Activated naive CD8-positive, alpha-beta T cell treated with anti-CD3 and anti-CD28 coated beads, Interleukin-2, amount 50 U/mL, for 16 hours (primary cell): Measurements from ENCODE around the gene TESMIN.

Experiments used
- DNase-seq: peaks from one replicate; pipeline ENCODE4 v3.0.0-alpha.2; 2020; ENCODE audit warnings: low read depth, low spot score

TESMIN gene

DNA sequence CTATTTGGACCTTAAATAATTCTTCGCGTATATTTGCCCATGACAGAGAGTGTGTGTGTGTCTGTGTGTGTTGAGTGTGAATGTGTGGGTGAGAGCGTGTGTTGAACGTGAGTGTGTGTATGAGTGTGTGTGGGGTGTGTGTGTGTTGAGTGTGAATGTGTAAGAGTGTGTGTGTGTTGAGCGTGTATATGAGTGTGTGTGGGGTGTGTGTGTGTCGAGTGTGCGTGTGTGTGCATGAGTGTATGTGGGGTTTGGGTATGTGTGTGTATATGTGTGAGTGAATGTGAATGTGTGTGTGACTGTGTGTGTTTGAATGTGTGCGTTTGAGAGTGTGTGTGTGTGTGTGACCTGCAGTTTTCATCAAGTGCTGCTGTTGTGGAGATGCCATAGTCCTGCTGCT lies 40.2 kb downstream of the TESMIN start:
- DNase-seq = no peak

GRCh38 chr11:68710409-68710808 lies 40.9 kb downstream of the TESMIN start:
- no peak for DNase-seq

DNA sequence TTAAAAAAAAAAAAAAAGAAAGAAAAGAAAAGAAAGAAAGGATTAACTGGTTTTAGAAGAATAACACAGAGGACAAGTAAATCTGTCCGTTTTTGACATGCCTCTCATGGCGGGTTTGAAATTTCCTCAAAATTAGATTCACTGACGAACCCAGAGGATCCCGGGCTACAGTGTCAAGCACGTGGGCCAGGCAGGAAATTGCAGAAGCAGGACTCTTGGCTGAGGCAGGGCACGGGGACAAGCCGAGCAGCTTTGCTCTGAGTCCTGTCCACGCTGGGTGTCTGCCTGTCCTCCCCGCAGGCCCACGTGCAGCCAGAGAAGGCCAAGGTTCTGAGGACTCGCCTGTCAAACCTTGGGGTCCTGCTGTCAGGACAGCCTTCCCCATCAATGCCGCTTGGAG lies 42.3 kb downstream of the TESMIN start:
- no peak for DNase-seq

DNA sequence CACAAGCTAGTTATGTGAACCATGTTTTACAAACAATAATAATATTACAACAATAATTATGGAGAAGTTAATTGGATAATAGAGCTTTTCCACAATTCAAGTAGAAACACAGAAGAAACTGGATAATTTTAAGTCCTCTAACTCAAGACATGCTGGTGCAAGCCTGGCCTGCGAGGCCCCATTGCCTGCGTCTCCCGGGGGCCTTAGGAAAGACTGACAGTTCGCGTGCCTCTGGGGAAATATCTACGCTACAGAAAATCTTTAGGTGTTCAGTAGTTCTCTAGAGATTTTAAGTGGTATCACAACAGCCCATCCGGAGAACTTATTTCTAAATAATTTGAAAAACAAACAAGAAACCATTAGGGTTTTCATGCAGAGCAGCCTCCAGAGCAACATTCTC lies 43.8 kb downstream of the TESMIN start:
- DNase-seq = no peak

DNA sequence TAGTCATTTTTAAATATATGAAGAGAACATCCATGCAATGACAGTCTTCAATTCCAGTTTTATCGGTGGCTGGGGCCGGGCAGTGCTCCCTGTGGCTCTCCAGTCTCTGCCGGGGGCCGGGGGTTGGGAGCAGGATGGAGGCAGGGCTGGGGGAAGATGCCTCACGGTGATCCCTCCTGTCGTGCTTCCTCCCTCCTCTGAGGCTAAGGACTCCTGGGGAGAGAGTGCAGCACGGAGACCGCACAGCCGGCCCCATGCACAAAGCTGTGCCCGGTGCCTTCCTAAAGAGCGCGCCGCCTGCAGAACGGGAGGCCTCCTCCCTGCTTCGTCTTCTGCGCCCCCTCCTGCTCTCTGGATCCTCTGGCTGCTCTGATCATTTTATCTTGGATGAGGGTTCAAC lies 46.4 kb downstream of the TESMIN start:
- no peak for DNase-seq

GRCh38 chr11:68698993-68699392 lies 52.3 kb downstream of the TESMIN start:
- DNase-seq = no peak

DNA sequence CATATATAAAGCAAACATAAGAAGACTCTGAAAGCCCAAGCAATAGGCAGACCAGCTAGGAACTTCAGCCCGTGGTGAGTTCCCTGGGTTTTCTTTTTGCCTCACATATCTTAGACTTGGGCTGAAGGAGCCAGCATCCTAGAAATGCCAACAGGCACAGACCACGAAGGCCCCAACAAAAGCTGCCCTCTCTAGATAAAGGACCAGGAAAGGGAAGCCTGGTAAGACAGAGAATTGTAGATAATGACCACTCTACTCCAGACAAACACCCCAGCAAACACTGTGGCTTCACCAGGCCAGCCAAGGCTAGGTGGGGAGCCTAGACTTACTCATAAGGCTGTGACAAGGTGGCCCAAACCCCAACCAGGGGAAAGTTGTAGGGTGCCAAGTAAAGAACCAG lies 55.8 kb downstream of the TESMIN start:
- no peak for DNase-seq

GRCh38 chr11:68694431-68695297 lies 56.7 kb downstream of the TESMIN start:
- no peak for DNase-seq

DNA sequence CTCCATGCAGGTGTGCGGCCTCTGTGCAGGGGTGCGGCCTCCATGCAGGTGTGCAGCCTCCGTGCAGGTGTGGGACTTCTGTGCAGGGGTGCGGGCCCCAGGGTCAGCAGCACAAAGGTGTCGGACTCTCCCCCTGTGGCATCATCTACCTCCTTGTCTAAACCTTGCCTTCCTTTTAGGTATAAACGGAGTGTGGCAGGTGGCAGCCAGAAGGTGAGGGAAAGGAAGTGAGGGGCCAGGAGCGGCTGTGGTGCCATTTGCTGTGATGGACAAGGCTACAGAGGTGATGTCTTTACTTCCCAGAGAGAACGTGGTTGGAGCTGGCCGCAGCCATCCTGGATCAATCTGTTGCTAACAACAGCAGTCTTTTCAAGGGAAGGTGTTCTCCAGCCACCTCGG lies 57.8 kb downstream of the TESMIN start:
- DNase-seq = no peak

DNA sequence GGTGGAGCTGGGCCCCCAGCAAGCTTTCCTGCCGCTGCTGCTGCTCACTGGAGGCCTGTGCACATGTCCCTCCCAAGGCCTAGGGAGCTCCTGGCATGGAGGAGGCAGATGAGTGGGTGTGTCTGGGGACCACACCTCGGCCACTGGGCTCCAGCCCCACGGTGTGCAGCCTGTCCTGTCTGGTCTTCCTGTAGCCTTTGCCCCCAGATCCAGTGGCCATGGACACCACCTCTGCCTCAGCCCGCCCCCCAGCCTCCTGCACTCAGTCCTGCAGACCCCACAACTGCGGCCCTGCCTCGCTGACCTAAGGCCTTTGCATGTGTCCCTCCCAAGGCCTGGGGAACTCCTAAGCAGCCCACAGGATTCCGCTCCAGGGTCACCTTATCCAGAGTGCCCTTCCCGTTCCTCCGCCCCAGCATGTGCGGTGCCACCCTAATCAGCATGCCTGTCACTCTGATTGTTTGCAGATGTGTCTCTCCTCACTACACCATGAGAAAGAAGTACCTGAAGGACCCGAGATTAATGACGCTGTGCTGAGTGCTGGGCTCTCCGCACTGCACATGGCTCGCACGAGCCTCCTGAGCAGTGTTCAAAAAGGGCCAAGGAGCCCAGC lies 58.3 kb downstream of the TESMIN start:
- DNase-seq = no peak

DNA sequence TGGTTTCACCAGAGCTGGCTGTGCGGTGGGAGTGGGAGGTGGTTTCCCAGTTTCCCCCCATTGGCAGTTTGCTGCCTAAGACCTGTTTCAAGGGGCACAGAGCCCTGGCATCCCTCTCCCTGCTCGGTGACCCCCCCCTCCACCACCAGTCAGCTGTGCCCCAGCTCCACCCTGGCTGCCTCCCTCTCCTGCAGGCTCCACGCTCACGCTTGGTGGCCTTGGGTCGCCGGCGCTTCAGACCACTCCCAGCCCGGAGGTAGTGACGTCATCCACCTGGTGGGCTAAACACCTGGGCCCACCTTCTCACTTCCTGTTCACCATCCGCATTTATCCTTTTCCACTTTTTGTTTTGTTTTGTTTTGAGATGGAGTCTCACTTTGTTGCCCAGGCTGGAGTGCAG lies 59.2 kb downstream of the TESMIN start:
- DNase-seq = no peak

DNA sequence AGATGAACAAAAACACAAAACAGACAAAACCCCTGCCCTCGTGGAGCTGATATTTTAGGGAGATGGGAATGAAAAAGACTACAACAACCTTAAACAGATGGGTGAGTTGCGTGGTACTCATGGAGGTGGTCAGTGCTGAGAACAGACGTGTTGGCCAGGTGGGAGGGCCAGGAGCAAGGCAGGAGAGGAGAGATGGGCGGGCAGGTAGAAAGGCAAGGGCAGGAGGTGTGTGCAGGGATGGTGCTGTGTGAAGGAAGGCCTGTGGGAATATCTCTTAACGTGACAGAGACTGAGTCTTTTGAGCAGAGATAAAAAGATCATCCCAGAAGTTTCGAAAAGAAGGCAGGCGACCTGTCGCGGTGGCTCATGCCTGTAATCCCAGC lies 59.9 kb downstream of the TESMIN start:
- no peak for DNase-seq

DNA sequence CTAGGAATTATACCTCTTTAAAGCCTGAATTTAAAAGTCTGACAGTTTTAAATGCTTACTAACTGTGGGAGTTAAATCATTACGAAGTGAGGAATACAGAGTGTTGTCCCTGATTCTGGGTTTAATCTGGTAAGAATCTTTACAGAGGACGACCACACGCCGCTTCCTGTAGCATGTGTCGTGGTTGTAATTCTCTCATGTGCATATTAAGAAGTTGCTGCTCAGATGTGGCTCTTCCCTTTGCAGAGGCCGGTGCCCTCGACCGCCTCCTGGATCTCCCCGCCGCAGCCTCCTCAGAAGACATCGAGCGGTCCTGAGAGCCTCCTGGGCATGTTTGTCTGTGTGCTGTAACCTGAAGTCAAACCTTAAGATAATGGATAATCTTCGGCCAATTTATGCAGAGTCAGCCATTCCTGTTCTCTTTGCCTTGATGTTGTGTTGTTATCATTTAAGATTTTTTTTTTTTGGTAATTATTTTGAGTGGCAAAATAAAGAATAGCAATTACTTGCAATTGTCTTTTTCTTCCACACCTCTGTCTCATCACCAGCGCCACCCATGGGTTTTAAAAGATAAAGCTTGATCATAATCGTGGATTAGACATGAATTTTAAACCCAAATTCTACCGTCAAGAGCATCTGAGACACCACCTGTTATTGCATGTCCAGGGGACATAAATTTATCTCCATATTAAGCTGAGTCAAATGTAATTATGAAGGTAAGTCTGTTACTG lies 60.5 kb downstream of the TESMIN start:
- no peak for DNase-seq

DNA sequence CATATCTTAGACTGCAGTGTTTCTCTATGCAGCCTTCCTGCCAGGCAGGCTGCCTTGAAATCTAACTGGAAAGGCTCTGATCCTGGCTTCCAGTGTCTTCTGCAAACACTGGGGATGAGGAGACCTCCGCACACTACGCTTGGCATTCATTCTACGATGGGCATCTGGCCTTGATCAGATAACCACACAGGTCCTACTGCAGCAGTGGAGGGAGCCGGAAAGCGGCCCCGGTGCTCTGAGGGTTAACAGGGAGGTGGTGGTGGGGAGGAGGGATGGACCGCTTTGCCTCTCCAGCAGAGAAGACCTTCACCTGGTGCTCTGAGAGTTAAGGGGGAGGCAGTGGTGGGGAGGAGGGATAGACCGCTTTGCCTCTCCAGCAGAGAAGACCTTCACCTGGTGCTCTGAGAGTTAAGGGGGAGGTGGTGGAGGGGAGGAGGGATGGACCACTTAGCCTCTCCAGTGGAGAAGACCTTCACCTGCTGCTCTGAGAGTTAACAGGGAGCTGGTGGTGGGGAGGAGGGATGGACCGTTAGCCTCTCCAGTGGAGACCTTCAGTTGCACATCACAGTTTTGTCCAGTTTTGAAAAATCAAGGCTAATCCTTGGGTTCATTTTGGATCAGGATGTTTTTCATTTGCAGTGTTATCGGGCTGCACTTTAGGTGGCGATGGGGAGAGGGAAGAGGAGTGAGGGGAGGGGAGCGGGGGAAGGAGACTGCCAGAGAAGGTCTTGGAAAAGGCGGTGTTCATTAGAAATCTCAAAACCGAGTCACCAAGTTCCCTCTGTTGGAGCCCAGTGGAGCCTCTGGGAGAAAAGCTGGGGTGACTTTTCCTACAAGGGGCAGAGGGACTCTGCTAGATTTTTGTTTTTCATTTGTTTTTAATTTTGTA lies 61.3 kb downstream of the TESMIN start:
- no peak for DNase-seq

GRCh38 chr11:68688881-68689280 lies 62.4 kb downstream of the TESMIN start:
- no peak for DNase-seq

DNA sequence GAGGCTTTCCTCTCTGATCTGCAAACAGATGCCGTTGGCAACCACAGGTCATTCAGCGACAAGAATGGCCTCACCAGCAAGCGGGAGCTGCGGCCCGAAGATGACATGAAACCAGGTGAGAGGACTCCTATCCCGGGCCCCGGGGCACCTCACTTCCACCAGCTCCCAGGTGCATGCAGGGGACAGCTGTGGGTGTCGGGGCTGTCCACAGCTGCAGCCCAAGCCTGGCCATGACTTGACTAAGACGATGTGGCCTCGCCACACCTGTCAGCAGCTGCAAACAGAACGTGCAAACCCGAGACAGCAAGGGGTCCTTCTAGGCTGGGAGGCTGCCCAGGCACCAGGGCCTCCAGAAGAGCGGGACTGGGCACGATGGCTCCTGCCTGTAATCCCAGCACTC lies 63.3 kb downstream of the TESMIN start:
- no peak for DNase-seq

DNA sequence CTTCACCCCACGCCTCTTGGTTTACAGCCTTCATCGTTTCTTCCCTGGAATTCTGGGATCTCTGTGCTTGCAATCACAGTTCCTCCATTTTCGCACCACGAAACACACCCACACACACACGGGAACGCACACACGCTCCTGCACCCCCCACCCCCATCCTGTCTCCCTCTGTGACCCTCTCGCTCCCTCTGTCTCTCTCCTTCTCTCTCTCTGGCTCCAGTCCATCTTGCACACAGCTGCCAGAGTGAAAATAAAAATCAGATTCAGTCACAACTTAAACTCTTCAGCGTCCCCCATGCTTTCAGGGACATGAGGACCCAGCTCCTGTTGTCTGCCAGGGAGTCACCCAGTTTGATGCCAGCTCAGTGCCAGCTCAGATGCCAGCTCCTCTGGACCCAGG lies 64.0 kb downstream of the TESMIN start:
- no peak for DNase-seq

DNA sequence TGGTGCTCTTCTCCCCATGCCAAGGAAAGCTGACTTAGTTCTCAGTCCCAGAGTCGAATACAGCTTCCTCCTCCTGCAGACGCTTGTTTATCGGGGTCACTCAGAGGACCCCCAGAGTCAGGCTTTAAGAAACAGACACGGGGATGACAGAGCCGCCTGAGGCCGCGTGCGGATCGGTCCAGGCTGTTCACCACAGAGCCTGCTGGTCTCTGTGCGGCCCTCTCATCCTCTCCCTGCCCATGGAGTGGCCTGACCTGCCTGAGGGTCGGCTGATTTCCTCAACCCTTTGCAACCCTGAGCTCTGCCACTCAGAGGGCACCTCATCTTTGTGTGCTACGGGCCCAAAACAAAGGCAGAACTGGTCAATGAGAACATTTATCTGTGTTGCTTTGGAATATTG lies 64.8 kb downstream of the TESMIN start:
- no peak for DNase-seq

GRCh38 chr11:68685656-68686380 lies 65.5 kb downstream of the TESMIN start:
- DNase-seq = no peak

GRCh38 chr11:68684385-68685356 lies 66.6 kb downstream of the TESMIN start, which contains the start of gene GAL:
GAL (plus strand) TSS chr11:68684544; CDS start chr11:68684924, 380 bp downstream.
- no peak for DNase-seq
